NB4 (cell line): ENCODE data around the gene LRRFIP2.

Experiments used
- DNase-seq: peaks from one replicate; pipeline ENCODE4 v3.0.0; 2010; ENCODE audit warnings: low read depth
- H3K4me3 ChIP-seq: one replicate; pipeline ENCODE4 v1.5.1; 2011; ENCODE audit warnings: mild to moderate bottlenecking, low read depth, low read length, moderate library complexity
- MYC ChIP-seq: IDR thresholded peaks from 2 replicates; pipeline ENCODE4 v1.6.1; 2011; ENCODE audit warnings: low read depth, low read length
- POLR2A ChIP-seq: IDR thresholded peaks from 2 replicates; pipeline ENCODE4 v1.6.1; 2011; ENCODE audit warnings: mild to moderate bottlenecking; ENCODE audit not compliant: insufficient read length; ENCODE audit errors: extremely low read depth
- TF ChIP-seq, protein P1 (sequence below): IDR thresholded peaks from 2 replicates; pipeline ENCODE4 v1.6.1; 2011; ENCODE audit warnings: low read depth, low read length
- TF ChIP-seq, protein P2 (sequence below): IDR thresholded peaks from one replicate; pipeline ENCODE4 v1.5.1; 2012; ENCODE audit warnings: low read depth, low read length

Gene LRRFIP2

DNA sequence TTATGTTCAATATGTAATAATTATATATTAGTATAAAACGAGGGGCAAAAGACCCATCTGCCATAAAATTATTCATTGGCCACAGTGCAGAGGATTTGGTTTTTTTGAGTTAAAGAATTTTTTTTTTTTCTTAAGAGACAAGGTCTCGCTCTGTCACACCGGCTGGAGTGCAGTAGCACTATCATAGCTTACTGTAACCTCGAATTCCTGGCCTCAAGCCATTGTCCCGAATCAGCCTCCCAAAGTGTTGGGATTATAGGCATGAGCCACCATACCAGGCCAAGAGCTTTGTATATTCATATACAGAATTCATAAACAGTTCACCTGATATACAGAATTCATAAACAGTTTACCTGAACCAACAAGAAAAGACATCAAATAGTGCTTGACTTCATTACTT is 20.2 kb upstream of the LRRFIP2 start:
- DNase-seq, result no peak
- no peak for TF ChIP-seq MYC
- TF ChIP-seq, protein P1, sequence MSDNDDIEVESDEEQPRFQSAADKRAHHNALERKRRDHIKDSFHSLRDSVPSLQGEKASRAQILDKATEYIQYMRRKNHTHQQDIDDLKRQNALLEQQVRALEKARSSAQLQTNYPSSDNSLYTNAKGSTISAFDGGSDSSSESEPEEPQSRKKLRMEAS, result no peak
- TF ChIP-seq POLR2A, result no peak
- TF ChIP-seq, protein P2, sequence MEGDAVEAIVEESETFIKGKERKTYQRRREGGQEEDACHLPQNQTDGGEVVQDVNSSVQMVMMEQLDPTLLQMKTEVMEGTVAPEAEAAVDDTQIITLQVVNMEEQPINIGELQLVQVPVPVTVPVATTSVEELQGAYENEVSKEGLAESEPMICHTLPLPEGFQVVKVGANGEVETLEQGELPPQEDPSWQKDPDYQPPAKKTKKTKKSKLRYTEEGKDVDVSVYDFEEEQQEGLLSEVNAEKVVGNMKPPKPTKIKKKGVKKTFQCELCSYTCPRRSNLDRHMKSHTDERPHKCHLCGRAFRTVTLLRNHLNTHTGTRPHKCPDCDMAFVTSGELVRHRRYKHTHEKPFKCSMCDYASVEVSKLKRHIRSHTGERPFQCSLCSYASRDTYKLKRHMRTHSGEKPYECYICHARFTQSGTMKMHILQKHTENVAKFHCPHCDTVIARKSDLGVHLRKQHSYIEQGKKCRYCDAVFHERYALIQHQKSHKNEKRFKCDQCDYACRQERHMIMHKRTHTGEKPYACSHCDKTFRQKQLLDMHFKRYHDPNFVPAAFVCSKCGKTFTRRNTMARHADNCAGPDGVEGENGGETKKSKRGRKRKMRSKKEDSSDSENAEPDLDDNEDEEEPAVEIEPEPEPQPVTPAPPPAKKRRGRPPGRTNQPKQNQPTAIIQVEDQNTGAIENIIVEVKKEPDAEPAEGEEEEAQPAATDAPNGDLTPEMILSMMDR, result no peak
- H3K4me3 ChIP-seq, result no peak overlapping the region

DNA sequence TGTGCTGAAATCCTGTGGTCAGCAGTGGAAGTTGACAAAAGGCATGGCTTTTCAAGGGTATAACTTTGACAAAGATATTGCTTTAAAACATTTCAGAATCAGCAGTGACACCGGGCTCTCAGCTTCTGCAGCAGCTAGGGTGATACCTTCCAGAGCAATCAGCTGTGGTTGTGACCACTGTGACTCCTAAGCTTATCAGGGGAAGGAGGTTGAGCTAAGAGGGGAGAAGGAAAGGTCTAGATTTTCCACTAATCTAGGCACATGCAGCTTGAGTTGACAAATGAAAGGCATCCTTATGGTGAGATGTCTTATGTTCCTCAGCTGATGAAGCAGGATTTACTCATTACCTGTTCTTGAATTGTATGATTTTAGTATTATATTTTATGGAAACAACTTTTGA is 16.3 kb upstream of the LRRFIP2 start:
- DNase-seq, result no peak
- H3K4me3 ChIP-seq, result no peak overlapping the region
- TF ChIP-seq, protein P2, result no peak
- TF ChIP-seq MYC, result no peak
- TF ChIP-seq, protein P1, result no peak
- TF ChIP-seq POLR2A, result no peak

DNA sequence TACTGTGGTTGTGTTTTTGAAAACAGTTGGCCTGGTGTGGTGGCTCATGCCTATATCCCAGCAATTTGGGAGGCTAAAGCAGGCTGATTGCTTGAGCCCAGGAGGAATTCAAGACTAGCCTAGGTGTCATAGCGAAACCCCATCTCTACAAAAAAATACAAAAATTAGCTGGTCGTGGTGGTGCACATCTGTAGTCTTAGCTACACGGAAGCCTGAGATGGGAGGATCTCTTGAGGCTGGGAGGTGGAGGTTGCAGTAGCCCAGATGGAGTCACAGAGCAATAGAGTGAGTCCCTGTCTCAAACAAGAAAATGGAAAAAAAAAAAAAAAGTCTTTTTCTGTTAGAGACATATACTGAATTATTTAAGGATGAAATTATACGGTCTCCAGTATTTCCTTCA is 14.7 kb upstream of the LRRFIP2 start:
- H3K4me3 ChIP-seq, result no peak overlapping the region
- no peak for TF ChIP-seq MYC
- TF ChIP-seq, protein P2, result no peak
- TF ChIP-seq, protein P1, result no peak
- no peak for TF ChIP-seq POLR2A
- DNase-seq, result no peak

DNA sequence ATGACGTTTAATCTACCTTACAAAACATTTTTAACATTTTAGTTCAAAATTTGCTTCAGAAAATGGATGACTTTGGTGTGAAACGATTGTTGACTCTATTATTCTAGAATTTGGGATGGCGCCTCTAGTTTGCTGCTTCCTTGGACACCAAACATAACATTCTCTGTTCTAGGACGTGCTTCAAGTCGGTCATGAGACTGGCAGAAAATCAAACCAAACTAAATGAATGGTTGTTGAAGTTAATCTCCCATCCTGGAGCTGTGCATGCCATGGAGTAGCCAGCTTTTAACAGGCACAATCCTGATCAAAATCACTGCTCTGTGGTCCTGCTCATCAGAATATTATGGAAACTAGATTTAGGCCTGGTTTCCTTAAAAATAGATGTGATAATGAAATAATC is 9.6 kb upstream of the LRRFIP2 start:
- no peak for DNase-seq
- TF ChIP-seq, protein P2, result no peak
- TF ChIP-seq, protein P1, result no peak
- TF ChIP-seq POLR2A (no peak), MYC (no peak)
- H3K4me3 ChIP-seq, result no peak overlapping the region

DNA sequence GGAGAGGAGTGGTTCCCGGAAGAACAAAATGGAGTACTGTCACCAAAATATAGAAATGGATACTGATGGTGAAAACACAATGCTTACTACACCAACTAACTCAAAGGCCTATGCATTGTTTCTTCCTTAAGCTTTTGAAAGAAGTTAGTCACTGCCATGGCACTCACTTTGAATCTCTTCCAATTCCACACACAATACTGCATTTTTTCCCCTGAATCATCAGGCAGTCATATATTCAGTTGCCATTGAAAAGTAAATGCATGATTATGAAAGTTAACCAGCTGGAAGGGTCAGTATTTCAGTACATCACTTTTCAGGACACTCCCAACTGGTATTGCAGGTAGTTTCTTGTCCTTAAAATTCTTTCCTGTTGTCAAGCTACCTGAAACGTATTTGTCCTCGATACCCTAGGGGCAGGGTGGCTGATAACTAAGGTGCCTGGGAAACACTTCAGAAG is 9.0 kb upstream of the LRRFIP2 start:
- TF ChIP-seq MYC, result no peak
- TF ChIP-seq, protein P2, result no peak
- TF ChIP-seq POLR2A, result no peak
- TF ChIP-seq, protein P1, result no peak
- DNase-seq, result no peak
- no peak overlapping the region for H3K4me3 ChIP-seq

GRCh38 chr3:37182816-37183215 is 8.4 kb upstream of the LRRFIP2 start:
- TF ChIP-seq, protein P2, result no peak
- no peak for TF ChIP-seq MYC
- TF ChIP-seq, protein P1, result no peak
- TF ChIP-seq POLR2A, result no peak
- DNase-seq, result no peak
- H3K4me3 ChIP-seq, result no peak overlapping the region
